GM12878 (cell line): Measurements from ENCODE around the gene IRF1. TPM values are rescaled to one million over a fixed set of nuclear protein-coding genes. Genes with fewer than 3 reads are reported as not detected.

Source experiments
- ATAC-seq: fragments of 200-7000 bp; cut with Tn5 transposase; 3 replicates; pipeline ENCODE4 v1.9.1; 2020; ENCODE audit warnings: mild to moderate bottlenecking, moderate library complexity
- BruUV-seq: library from RNA; stranded (reverse); fragments of 400-500 nt; replicated peaks from 2 replicates; lab custom pipeline; 2021; lab: Mats Ljungman, UMichigan
- CTCF ChIA-PET: fragments of 300-600 bp; sonication (Branson Sonifier 250); formaldehyde crosslinking; extraction: SDS; loops from one replicate; lab custom pipeline; 2021; ENCODE audit warnings: inconsistent platforms; lab: Yijun Ruan, JAX
- POLR2A ChIA-PET: fragments of 350-600 bp; formaldehyde crosslinking; extraction: SDS; loops from one replicate; lab custom pipeline; 2021; ENCODE audit warnings: inconsistent platforms; lab: Charles Lee
- RAD21 ChIA-PET: fragments of 300-600 bp; sonication (Branson Sonifier 250); formaldehyde crosslinking; loops from one replicate; lab custom pipeline; 2023; ENCODE audit warnings: antibody characterized with exemption; ENCODE audit not compliant: unreplicated experiment; lab: Charles Lee
- SMC1A ChIA-PET: fragments of 300-600 bp; sonication (Branson Sonifier 250); formaldehyde crosslinking; loops from one replicate; lab custom pipeline; 2023; ENCODE audit not compliant: unreplicated experiment, uncharacterized antibody; lab: Charles Lee
- DNase-seq: peaks from one replicate; pipeline ENCODE4 v3.0.0-alpha.2; 2011; ENCODE audit warnings: low read depth, low spot score
- FAIRE-seq: peaks from 3 replicates; lab custom pipeline; 2011; peaks lifted over from hg19 to GRCh38; lab: Jason Lieb, UNC
- H2AFZ ChIP-seq: 2 replicates; pipeline ENCODE4 v1.6.0; 2011; ENCODE audit warnings: low read depth, low read length, control low read depth; ENCODE audit not compliant: control insufficient read depth
- H3K27ac ChIP-seq: 2 replicates; pipeline ENCODE4 v1.5.1; 2011; ENCODE audit warnings: control low read depth; ENCODE audit not compliant: control insufficient read depth, insufficient read depth
- H3K27me3 ChIP-seq, 2 experiments: replicated peaks in 1 of 2; 2 replicates each; pipeline versions ENCODE4 v1.6.0 to v1.6.1; 2011; ENCODE audit warnings: low read length in 1 of 2; ENCODE audit not compliant: control insufficient read depth in 2 of 2, insufficient read depth in 2 of 2
- H3K36me3 ChIP-seq, 2 experiments: 2 replicates each; pipeline ENCODE4 v1.5.1; 2011; ENCODE audit warnings: low read length in 1 of 2; ENCODE audit not compliant: control insufficient read depth in 2 of 2, insufficient read depth in 2 of 2
- H3K4me1 ChIP-seq: 2 replicates; pipeline ENCODE4 v1.6.1; 2011; ENCODE audit warnings: mild to moderate bottlenecking, low read length, moderate library complexity, mixed read lengths; ENCODE audit not compliant: control insufficient read depth, insufficient read depth
- H3K4me2 ChIP-seq: 2 replicates; pipeline ENCODE4 v1.6.0; 2011; ENCODE audit warnings: control low read depth; ENCODE audit not compliant: control insufficient read depth, insufficient read depth
- H3K4me3 ChIP-seq: fragments of 200-600 bp; sonication (generic); 2 replicates; pipeline ENCODE4 v1.5.1; 2016
- H3K79me2 ChIP-seq: 2 replicates; pipeline ENCODE4 v1.6.0; 2011; ENCODE audit warnings: low read length; ENCODE audit not compliant: control insufficient read depth, insufficient read depth
- H3K9ac ChIP-seq: 2 replicates; pipeline ENCODE4 v1.8.0; 2011; ENCODE audit warnings: low read length, control low read depth, mixed read lengths; ENCODE audit not compliant: control insufficient read depth, insufficient read depth
- H3K9me3 ChIP-seq: replicated peaks from 3 replicates; pipeline ENCODE4 v1.5.1; 2011; ENCODE audit warnings: mild to moderate bottlenecking, low read length; ENCODE audit not compliant: control insufficient read depth, insufficient read depth
- H4K20me1 ChIP-seq: 2 replicates; pipeline ENCODE4 v1.6.0; 2011; ENCODE audit not compliant: control insufficient read depth, insufficient read depth
- CEBPB ChIP-seq, 2 experiments: fragments of 150-350 bp in 1 of 2; IDR thresholded peaks; 2 replicates each; pipeline ENCODE4 v1.6.1; 2012 to 2014; ENCODE audit warnings: low read depth in 2 of 2, low read length in 2 of 2, borderline replicate concordance in 1 of 2, inconsistent platforms in 1 of 2
- MTA2 ChIP-seq: fragments of 450-650 bp; IDR thresholded peaks from 2 replicates; pipeline ENCODE4 v1.6.1; 2016; ENCODE audit warnings: low read depth, mild to moderate bottlenecking, moderate library complexity
- RELA ChIP-seq: fragments of 450-650 bp; IDR thresholded peaks from 2 replicates; pipeline ENCODE4 v1.8.0; 2014; ENCODE audit warnings: borderline replicate concordance; ENCODE audit not compliant: partially characterized antibody
- RFX5 ChIP-seq: IDR thresholded peaks from 2 replicates; pipeline ENCODE4 v1.6.1; 2011; ENCODE audit warnings: low read depth, low read length, improper control_type of control experiment
- TCF3 ChIP-seq: IDR thresholded peaks from 2 replicates; pipeline ENCODE4 v1.6.1; 2012; ENCODE audit warnings: low read depth, mild to moderate bottlenecking, low read length, borderline replicate concordance; ENCODE audit not compliant: insufficient read depth
- ZNF24 ChIP-seq: fragments of 450-650 bp; IDR thresholded peaks from 2 replicates; pipeline ENCODE4 v1.6.1; 2017; ENCODE audit warnings: antibody characterized with exemption, mild to moderate bottlenecking
- ZNF622 ChIP-seq: fragments of 450-650 bp; IDR thresholded peaks from 2 replicates; pipeline ENCODE4 v1.6.1; 2017; ENCODE audit warnings: mild to moderate bottlenecking, inconsistent platforms
- WGBS: methylation state at CpG from one replicate; pipeline ENCODE4 v1.1.6; 2016; ENCODE audit warnings: low lambda C conversion rate; ENCODE audit not compliant: insufficient replicate concordance, insufficient coverage; ENCODE audit errors: missing lambda C conversion rate; 5-methylcytosine and 5-hydroxymethylcytosine counted together
- in situ Hi-C: fragments of 300-500 bp; cut with MboI; formaldehyde crosslinking; loops from 9 replicates; pipeline ENCODE4 v1.14.3; 2018; ENCODE audit warnings: mixed read lengths
- intact Hi-C: fragments of 100-400 bp; cut with micrococcal nuclease; formaldehyde crosslinking; loops from one replicate; pipeline ENCODE4 v1.14.2; 2022; ENCODE audit not compliant: unreplicated experiment
- polyA plus RNA-seq, 11 experiments: library from polyadenylated mRNA; depleted of rRNA in 4 of 11; unstranded in 6 of 11; stranded (reverse) in 5 of 11; fragments of >200 nt; fragmentation: Nextera tagmentation in 4 of 11; fragmentation: Illumina TruSeq in 1 of 11; extraction: Ambion mirVana in 4 of 11; extraction: Trizol in 1 of 11; gene quantifications; 1 replicate in 1 of 11; 2 replicates in 10 of 11; pipeline versions ENCODE4 v1.2.1 to v1.2.3, GENCODE V29; 2011 to 2016; ENCODE audit warnings: inconsistent platforms in 2 of 11, missing spikeins in 2 of 11, low read depth in 1 of 11
- total RNA-seq, 4 experiments: library from RNA; depleted of rRNA in 3 of 4; stranded (reverse); fragments of >200 nt in 3 of 4; fragmentation: Illumina TruSeq in 1 of 4; extraction: Trizol in 1 of 4; gene quantifications; 2 replicates each; pipeline versions ENCODE4 v1.2.1 to v1.2.3, GENCODE V29; 2013 to 2021
- TF ChIP-seq, protein P1 (sequence below): fragments of 450-650 bp; formaldehyde crosslinking; IDR thresholded peaks from 2 replicates; pipeline ENCODE4 v1.5.0; 2022; ENCODE audit warnings: mild to moderate bottlenecking, missing genetic modification characterization

IRF1 gene
- total and polyA plus RNA-seq, 10 of the 15 experiments (the other 5 are each of a cell fraction or from before 2014, with no cell fraction given) = 6.9 to 68.0 (median 49.6) TPM

DNA sequence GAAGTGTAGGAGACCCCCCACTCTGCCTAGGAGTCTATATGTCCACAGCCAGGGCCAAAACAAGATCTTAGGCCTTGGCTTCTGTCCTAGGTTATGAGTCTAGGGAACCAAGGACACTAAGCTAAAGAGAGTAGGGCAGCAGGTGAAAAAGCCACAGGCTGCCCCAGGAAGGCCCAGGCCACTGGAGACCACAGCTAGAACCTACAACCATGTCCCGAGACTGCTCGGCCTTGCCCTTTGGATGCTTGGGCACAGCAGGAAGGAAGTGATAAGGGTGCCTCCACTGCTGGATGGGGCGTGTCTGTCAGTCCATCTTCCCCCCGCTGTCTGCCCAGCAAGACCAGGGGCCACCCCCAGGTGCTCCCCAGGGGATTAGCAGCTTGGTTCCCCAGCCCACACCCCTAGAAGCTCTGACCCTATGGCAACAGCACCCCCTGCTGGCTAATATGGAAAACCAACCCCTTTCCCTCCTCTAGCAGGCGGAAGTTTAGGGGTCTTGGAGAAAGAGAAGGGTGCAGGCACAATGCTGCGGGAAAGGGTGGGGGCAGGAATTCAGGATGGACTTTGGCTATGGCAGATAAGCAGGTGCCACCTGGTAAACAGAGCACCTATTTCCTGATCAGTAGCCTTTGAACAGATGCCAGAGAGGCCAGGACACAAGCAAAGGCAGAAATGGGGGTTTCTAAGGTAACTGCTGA lies 10.5 kb upstream of the IRF1 start (continued):
- no peak for TF ChIP-seq TCF3
- no peak for TF ChIP-seq CEBPB (IDR thresholded peaks at IDR 0.05; ENCODE audit: borderline replicate concordance in 1 of 2, low read depth in 2 of 2, low read length in 2 of 2)
- TF ChIP-seq RELA = peak; percentile 56

GRCh38 chr5:132500244-132500930 lies 9.8 kb upstream of the IRF1 start:
- intact Hi-C loops = loop anchor here (2.0 to 5.0 kb wide), 3 partner anchors 228 to 436 kb away; no protein-coding TSS in a partner anchor

More at GRCh38 chr5:132500244-132500930, 9.8 kb upstream of the IRF1 start:
- Histone ChIP-seq H3K9me3 (no peaks in the 10 kb centered on the region), H3K9ac (peak overlapping the region; percentile 28; the same call in 1 of the 2 replicates), H3K4me1 (peaks cover 29% of the 10 kb centered on the region), H4K20me1 (no peaks in the 10 kb centered on the region), H2AFZ (no peak overlapping the region), H3K27ac (peak overlapping the region; percentile 42; the same call in 1 of the 2 replicates), H3K4me3 (no peak overlapping the region), H3K36me3 (no peaks in the 10 kb centered on the region), H3K27me3 (no peaks in the 10 kb centered on the region), H3K79me2 (peaks cover 2% of the 10 kb centered on the region), H3K4me2 (peak overlapping the region; percentile 38; the same call in 1 of the 2 replicates)
- WGBS = 89% methylated on average over 6 of the region's 6 CpGs
- FAIRE-seq = no peak
- BruUV-seq = no TSS peak
- CTCF ChIA-PET = interaction anchor here (0.6 to 13.6 kb wide), 45 partner anchors 9 to 383 kb away, joined by 3 to 481 read pairs (median 5); partner anchors contain the start of genes IRF1 and RAD50
- DNase-seq = no peak
- SMC1A ChIA-PET = interaction anchor here (0.7 to 13.3 kb wide), 31 partner anchors 9 to 320 kb away, joined by 3 to 340 read pairs (median 4); partner anchors contain the start of genes IRF1 and SLC22A5
- TF ChIP-seq, protein P1, sequence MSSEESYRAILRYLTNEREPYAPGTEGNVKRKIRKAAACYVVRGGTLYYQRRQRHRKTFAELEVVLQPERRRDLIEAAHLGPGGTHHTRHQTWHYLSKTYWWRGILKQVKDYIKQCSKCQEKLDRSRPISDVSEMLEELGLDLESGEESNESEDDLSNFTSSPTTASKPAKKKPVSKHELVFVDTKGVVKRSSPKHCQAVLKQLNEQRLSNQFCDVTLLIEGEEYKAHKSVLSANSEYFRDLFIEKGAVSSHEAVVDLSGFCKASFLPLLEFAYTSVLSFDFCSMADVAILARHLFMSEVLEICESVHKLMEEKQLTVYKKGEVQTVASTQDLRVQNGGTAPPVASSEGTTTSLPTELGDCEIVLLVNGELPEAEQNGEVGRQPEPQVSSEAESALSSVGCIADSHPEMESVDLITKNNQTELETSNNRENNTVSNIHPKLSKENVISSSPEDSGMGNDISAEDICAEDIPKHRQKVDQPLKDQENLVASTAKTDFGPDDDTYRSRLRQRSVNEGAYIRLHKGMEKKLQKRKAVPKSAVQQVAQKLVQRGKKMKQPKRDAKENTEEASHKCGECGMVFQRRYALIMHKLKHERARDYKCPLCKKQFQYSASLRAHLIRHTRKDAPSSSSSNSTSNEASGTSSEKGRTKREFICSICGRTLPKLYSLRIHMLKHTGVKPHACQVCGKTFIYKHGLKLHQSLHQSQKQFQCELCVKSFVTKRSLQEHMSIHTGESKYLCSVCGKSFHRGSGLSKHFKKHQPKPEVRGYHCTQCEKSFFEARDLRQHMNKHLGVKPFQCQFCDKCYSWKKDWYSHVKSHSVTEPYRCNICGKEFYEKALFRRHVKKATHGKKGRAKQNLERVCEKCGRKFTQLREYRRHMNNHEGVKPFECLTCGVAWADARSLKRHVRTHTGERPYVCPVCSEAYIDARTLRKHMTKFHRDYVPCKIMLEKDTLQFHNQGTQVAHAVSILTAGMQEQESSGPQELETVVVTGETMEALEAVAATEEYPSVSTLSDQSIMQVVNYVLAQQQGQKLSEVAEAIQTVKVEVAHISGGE = no peak
- TF ChIP-seq ZNF24 (no peak), MTA2 (no peak), ZNF622 (no peak), RFX5 (no peak)
- ATAC-seq = no peak
- RAD21 ChIA-PET = interaction anchor here (0.7 to 27.2 kb wide), 32 partner anchors 9 to 320 kb away, joined by 3 to 453 read pairs (median 8); partner anchors contain the start of genes IRF1 and SLC22A5
- in situ Hi-C loops = loop anchor here (10.0 kb wide), 2 partner anchors 266 to 426 kb away; partner anchors contain the start of gene CSF2
- POLR2A ChIA-PET = interaction anchor here (0.6 to 24.5 kb wide), 11 partner anchors 10 to 1743 kb away, joined by 3 to 389 read pairs (median 6); partner anchors contain the start of gene IRF1
